Smooth muscle cell (in vitro differentiated cells): Measurements from ENCODE around the gene FBLN2. TPM values are rescaled to one million over a fixed set of nuclear protein-coding genes. Genes with fewer than 3 reads are reported as not detected.

Source experiments
- DNase-seq: peaks from one replicate; lab custom pipeline; 2025; ENCODE audit not compliant: unreplicated experiment; lab: John Stamatoyannopoulos, UW
- H2AFZ ChIP-seq: fragments of 200-600 bp; sonication (generic); 2 replicates; pipeline ENCODE4 v1.6.0; 2016; ENCODE audit warnings: antibody characterized with exemption, low read depth, mild to moderate bottlenecking
- H3F3A ChIP-seq: fragments of 200-600 bp; sonication (generic); 2 replicates; pipeline ENCODE4 v1.6.0; 2017; ENCODE audit warnings: antibody characterized with exemption, low read depth
- H3K27ac ChIP-seq: fragments of 200-600 bp; sonication (generic); 2 replicates; pipeline ENCODE4 v1.5.1; 2016; ENCODE audit warnings: low read depth, mild to moderate bottlenecking
- H3K27me3 ChIP-seq: fragments of 200-600 bp; sonication (generic); 2 replicates; pipeline ENCODE4 v1.6.1; 2016; ENCODE audit warnings: low read depth, mild to moderate bottlenecking
- H3K36me3 ChIP-seq: fragments of 200-600 bp; sonication (generic); 2 replicates; pipeline ENCODE4 v1.5.1; 2016; ENCODE audit warnings: low read depth
- H3K4me1 ChIP-seq: fragments of 200-600 bp; sonication (generic); 2 replicates; pipeline ENCODE4 v1.5.1; 2016; ENCODE audit warnings: low read depth
- H3K4me2 ChIP-seq: fragments of 200-600 bp; sonication (generic); 2 replicates; pipeline ENCODE4 v1.6.0; 2016; ENCODE audit warnings: mild to moderate bottlenecking
- H3K4me3 ChIP-seq: fragments of 200-600 bp; sonication (generic); 2 replicates; pipeline ENCODE4 v1.5.1; 2016; ENCODE audit warnings: mild to moderate bottlenecking
- H3K79me2 ChIP-seq: fragments of 200-600 bp; sonication (generic); 2 replicates; pipeline ENCODE4 v1.6.0; 2016; ENCODE audit warnings: low read depth, mild to moderate bottlenecking
- H3K9ac ChIP-seq: fragments of 200-600 bp; sonication (generic); 2 replicates; pipeline ENCODE4 v1.6.0; 2016; ENCODE audit warnings: low read depth
- H3K9me3 ChIP-seq: fragments of 200-600 bp; sonication (generic); replicated peaks from 2 replicates; pipeline ENCODE4 v1.5.1; 2016; ENCODE audit warnings: low read depth
- H4K20me1 ChIP-seq: fragments of 200-600 bp; sonication (generic); 2 replicates; pipeline ENCODE4 v1.6.0; 2016; ENCODE audit warnings: low read depth
- CTCF ChIP-seq: fragments of 200-600 bp; sonication (generic); IDR thresholded peaks from 2 replicates; pipeline ENCODE4 v1.5.1; 2017; ENCODE audit warnings: borderline replicate concordance, mild to moderate bottlenecking, antibody characterized with exemption; ENCODE audit not compliant: insufficient read depth, poor library complexity, severe bottlenecking
- WGBS: methylation state at CpG from one replicate; pipeline ENCODE4 v1.1.7; 2016; ENCODE audit warnings: low lambda C conversion rate; 5-methylcytosine and 5-hydroxymethylcytosine counted together
- polyA plus RNA-seq: library from polyadenylated mRNA; unstranded; fragments of >200 nt; fragmentation: Nextera tagmentation; extraction: Ambion mirVana; gene quantifications from 2 replicates; pipeline ENCODE4 v1.2.1, GENCODE V29; 2016
- total RNA-seq: library from RNA; depleted of rRNA; stranded (reverse); fragments of >200 nt; gene quantifications from 2 replicates; pipeline ENCODE4 v1.2.3, GENCODE V29; 2014

Gene FBLN2
- total and polyA plus RNA-seq, 2 experiments from 2014 or later = 159 to 390 TPM

GRCh38 chr3:13504161-13504831, 44.6 kb upstream of the FBLN2 start:
- Histone ChIP-seq H3K27me3 (no peaks in the 10 kb centered on the region), H3K36me3 (no peaks in the 10 kb centered on the region), H3K9me3 (no peaks in the 10 kb centered on the region), H3K27ac (no peak overlapping the region), H3K9ac (no peak overlapping the region), H3K4me2 (no peak overlapping the region), H3K4me1 (peaks cover 5% of the 10 kb centered on the region), H3F3A (peaks cover 13% of the 10 kb centered on the region), H2AFZ (no peak overlapping the region), H4K20me1 (no peaks in the 10 kb centered on the region), H3K79me2 (no peaks in the 10 kb centered on the region), H3K4me3 (no peak overlapping the region)
- 87% methylated on average over 23 of the region's 23 CpGs for WGBS
- DNase-seq = no peak
- no peak for TF ChIP-seq CTCF

- no peak overlapping the region for H3K9ac ChIP-seq
- H3K4me3 ChIP-seq = no peak overlapping the region
- no peaks in the 10 kb centered on the region for H3K36me3 ChIP-seq
Measured at GRCh38 chr3:13505147-13506130, 43.5 kb upstream of the FBLN2 start.

GRCh38 chr3:13506239-13506638, 42.7 kb upstream of the FBLN2 start:
- H4K20me1 ChIP-seq = no peaks in the 10 kb centered on the region
- no peak for DNase-seq
- no peak for TF ChIP-seq CTCF
- no peaks in the 10 kb centered on the region for H3K36me3 ChIP-seq
- H2AFZ ChIP-seq = no peak overlapping the region
- peaks cover 13% of the 10 kb centered on the region for H3F3A ChIP-seq
- H3K9ac ChIP-seq = no peak overlapping the region
- no peak overlapping the region for H3K4me3 ChIP-seq
- no peaks in the 10 kb centered on the region for H3K27me3 ChIP-seq
- H3K9me3 ChIP-seq = no peaks in the 10 kb centered on the region
- H3K4me2 ChIP-seq = no peak overlapping the region
- H3K27ac ChIP-seq = no peak overlapping the region
- peaks cover 5% of the 10 kb centered on the region for H3K4me1 ChIP-seq
- WGBS = 100% methylated on average over 1 of the region's 1 CpG
- H3K79me2 ChIP-seq = no peaks in the 10 kb centered on the region

More at GRCh38 chr3:13505147-13506130, 43.5 kb upstream of the FBLN2 start:
- H3K9me3 ChIP-seq = no peaks in the 10 kb centered on the region
- DNase-seq = no peak
- H3K27me3 ChIP-seq = no peaks in the 10 kb centered on the region
- no peak overlapping the region for H3K27ac ChIP-seq
- H3K4me2 ChIP-seq = no peak overlapping the region
- H3K79me2 ChIP-seq = no peaks in the 10 kb centered on the region
- H3F3A ChIP-seq = peaks cover 13% of the 10 kb centered on the region
- WGBS = 94% methylated on average over 15 of the region's 16 CpGs
- peaks cover 5% of the 10 kb centered on the region for H3K4me1 ChIP-seq
- TF ChIP-seq CTCF = no peak
- H4K20me1 ChIP-seq = no peaks in the 10 kb centered on the region
- no peak overlapping the region for H2AFZ ChIP-seq
